HG03378 (cell line): ENCODE results near the gene MAGEA11.
"Not testable (repeated sequence)": the region's sequence is repeated elsewhere in the genome, so short reads cannot be mapped to it uniquely, and the experiment has no call there.

Source experiments
- ATAC-seq: cut with Tn5 transposase; IDR thresholded peaks from one replicate; pipeline ENCODE4 v1.9.1; 2021; ENCODE audit warnings: mild to moderate bottlenecking, moderate library complexity; ENCODE audit not compliant: unreplicated experiment

The MAGEA11 gene

GRCh38 chrX:149717803-149718202 lies 5.9 kb downstream of the MAGEA11 start:
- no peak for ATAC-seq

- ATAC-seq = no peak
These were observed 6.9 kb downstream of the MAGEA11 start for GRCh38 chrX:149718757-149719156.

DNA sequence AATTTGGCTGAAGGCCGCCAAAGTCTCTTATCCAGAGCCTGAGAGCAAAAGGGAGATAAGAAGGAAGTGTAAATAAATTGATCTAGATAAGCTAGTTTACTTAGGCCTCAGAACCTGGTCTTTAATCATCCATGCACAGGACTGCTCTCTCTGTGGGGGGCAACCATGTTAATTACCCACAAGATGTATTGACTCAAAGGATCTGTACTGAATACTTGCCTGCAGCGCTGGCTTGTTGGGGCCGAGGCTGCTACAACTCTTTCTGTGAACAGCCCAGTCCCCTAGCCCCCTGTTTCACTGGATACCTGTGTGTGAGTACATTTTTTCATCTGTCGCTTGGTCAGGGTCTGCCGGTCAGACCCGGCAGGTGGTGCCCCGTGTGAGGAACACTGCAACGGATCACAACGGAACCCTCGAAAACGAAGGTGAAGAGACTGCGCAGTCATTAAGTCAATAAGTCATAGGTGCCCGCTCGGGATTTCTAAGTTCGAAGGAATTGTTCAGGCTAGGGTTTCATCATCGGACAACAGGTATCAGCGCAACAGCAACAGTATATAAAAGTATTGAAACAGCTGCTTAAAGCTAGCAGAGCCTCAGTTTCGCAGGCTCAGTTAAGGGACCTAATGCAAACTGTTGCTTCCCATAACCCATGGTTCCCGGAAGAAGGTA lies 8.3 kb downstream of the MAGEA11 start:
- ATAC-seq = no peak

- not testable (repeated sequence) for ATAC-seq
These were observed 9.4 kb downstream of the MAGEA11 start for GRCh38 chrX:149721241-149721640.

- no peak for ATAC-seq
These were observed 9.9 kb downstream of the MAGEA11 start for GRCh38 chrX:149721778-149722177.

DNA sequence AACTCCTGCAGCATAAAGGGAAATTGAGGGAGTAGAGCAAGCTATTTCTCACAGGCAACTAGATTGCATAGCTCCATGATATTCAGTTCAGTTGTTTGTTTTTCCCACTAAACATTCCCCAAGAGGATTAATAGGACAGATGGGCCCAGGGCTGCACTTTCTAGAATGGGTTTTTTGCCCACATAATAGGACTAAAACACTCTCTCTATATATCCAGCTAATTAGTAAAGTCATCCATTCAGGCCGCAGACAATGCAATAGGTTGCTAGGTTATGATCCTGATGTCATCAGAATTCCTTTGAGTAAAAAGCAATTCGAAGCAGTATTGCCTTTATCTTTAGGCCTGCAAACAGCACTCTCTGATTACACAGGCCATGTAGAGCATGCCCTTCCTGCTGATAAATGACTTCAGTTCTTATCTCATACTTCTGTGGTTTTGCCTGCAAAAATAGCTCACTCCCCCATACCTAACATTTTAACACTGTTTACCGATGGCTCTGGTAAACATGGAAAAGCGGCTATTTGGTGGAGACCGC lies 11.8 kb downstream of the MAGEA11 start:
- not testable (repeated sequence) for ATAC-seq

DNA sequence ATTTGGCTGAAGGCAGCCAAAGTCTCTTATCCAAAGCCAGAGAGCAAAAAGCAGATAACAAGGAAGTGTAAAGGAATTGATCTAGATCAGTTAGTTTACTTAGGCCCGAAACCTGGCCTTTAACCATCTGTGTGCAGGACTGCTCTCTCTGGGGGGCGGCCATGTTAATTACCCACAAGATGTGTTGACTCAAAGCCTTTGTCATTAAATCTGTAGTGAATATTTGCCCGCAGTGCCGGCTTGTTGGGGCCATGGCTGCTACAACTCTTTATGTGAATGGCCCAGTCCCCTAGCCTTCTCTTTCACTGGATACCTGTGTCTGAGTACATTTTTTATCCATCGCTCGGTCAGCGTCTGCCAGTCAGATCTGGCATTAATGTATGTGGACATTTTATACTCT lies 15.4 kb downstream of the MAGEA11 start:
- not testable (repeated sequence) for ATAC-seq

DNA sequence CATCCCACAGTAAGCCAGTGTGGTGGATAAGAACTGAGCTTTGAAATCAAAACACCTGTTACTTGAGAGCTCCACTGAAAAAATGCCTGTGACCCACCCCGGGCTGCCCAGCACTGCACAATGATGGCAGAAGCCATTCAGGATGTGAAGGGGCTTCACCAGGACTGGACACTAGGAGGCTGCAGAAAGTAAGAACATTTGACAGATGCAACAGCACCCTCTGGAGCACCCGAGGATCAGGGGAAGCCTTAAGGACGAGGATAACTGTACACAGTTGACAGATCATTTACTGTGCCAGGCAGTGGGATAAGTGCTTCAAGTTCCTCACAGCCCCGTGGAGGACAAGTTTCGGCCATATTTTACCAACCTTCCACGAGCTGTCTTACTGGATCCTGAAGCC lies 30.4 kb downstream of the MAGEA11 start:
- not testable (repeated sequence) for ATAC-seq

- ATAC-seq = not testable (repeated sequence)
These were observed 34.6 kb downstream of the MAGEA11 start for GRCh38 chrX:149746390-149747007.

- no peak for ATAC-seq
These were observed 45.6 kb downstream of the MAGEA11 start for GRCh38 chrX:149757206-149758067.

- no peak for ATAC-seq
These were observed 46.3 kb downstream of the MAGEA11 start for GRCh38 chrX:149758068-149758714.

GRCh38 chrX:149758715-149759078 lies 46.8 kb downstream of the MAGEA11 start:
- ATAC-seq = not testable (repeated sequence)

DNA sequence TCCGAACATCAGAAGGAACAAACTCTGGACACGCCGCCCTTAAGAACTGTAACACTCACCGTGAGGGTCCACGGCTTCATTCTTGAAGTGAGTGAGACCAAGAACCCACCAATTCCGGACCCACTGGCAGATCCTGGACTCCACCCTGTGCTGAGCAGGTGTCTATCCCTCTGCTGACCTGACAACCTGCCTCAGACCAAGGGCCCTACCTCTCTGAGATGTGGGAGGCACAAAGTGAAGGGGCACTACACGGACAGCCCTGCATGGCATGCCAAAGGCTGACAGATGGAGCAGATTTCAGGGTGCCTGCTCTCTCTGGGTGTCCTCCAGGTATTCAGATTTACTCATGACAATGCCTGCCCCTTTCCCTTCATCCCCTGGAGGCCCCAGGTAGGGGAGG lies 48.0 kb downstream of the MAGEA11 start:
- no peak for ATAC-seq

- ATAC-seq = no peak
These were observed 49.1 kb downstream of the MAGEA11 start for GRCh38 chrX:149760965-149761364.

DNA sequence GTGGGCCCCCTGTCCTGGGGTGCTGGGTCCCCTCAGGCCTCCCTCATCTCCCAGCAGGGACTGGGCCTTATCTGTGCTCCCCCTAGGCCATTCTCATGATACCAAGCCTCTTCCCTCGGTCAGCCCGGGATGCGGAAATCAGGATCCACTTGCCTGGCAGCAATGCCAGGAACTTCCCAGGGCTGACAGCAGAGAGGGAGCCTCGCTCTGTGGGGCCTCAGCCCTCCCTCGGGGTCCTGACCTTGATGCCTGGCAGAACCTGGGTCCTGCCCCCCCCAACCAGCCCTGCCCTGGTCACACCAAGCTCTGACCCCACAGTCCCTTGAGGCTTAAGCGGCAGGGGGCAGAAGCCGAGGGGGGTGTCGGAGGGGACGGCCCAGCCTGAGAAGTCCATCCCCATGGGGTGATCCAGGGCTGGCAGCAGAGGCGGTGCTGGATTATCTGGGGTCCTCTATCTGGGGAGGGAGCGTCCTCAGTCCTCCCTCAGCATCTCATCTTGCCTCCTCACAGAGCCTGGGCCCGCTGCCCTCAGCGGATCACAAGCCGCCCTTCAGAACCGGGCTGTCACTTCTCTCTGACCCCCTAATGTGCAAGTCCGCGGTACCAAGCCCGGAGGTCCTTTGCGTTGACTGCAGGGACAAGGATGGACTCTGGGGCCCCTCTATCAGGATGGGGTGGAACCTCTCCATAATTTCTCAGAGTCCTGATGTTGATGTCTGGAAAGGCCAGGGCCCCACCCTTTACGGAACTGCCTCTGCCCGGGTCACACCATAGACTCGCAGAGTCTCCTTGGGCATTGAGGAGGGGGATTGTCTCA lies 50.2 kb downstream of the MAGEA11 start:
- not testable (repeated sequence) for ATAC-seq

- ATAC-seq = no peak
These were observed 51.1 kb downstream of the MAGEA11 start for GRCh38 chrX:149762696-149763614.
